Umbilical cord (tissue), 2 donors: ENCODE results near the gene DNAH7. TPM values are rescaled to one million over a fixed set of nuclear protein-coding genes. Genes with fewer than 3 reads are reported as not detected.
A peak's percentile ranks its signal among the peaks of the same experiment; 100 is the strongest.

Experiments used
- DNase-seq: peaks from one replicate; pipeline ENCODE4 v3.0.0-alpha.2; 2015; ENCODE audit warnings: low spot score
- total RNA-seq: library from RNA; depleted of rRNA; stranded (reverse); fragments of >200 nt; gene quantifications from one replicate; pipeline ENCODE4 v1.2.3, GENCODE V29; 2014; ENCODE audit warnings: low replicate concordance; ENCODE audit not compliant: insufficient read depth

Gene DNAH7
- total RNA-seq, 1 donor from 2014 or later: 4.8 TPM

DNA sequence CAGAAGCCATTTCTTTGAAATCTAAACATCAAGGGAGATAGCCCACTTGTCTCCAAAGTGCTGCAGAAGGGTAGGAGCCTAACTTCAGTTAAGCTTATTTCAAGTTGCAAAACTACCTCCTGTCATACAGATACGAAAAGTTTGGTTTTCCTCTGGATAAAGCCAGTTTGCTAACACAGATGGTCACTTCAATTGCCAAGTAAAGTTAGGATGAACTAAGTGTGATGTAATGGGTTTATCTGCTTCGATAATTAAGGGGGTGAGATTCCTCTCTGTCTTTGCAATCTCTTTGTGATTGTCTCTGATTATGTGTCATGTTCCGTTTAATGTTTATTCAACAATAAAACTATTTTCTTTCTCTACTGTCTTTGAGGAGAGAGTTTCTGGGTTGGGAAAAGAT is 255.2 kb downstream of the DNAH7 start:
- DNase-seq: no peak

DNA sequence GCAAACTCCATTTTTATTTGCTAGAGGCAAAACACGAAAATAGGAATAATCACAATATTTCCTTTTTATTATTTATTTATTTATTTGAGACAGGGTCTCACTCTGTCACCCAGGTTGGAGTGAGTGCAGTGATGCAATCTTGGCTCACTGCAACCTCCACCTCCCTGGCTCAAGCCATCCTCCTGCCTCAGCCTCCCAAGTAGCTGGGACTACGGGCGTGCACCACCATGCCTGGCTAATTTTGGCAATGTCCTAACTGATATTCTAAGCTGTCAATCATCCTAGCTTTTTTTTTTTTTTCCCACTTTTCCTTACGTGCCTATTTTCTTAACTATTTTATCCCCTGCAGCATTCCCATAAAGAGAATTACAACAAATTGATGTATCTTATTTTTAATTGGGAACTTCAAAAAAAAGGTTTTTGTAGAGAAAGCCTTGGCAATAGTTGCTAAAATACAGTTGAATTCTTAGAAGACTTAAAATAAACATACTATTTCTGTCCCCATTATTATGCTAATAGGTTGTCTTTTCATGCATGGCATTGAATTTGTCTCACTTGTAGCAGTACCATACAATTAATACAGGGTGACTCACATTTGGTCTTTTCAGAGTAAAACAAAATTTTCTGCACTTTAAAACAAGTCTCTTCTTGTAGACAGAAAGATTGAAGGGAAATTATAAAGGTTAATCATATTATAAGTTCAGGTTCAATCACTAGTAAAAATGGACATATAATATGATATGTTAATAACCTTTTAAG is 258.1 kb downstream of the DNAH7 start:
- no peak for DNase-seq

DNA sequence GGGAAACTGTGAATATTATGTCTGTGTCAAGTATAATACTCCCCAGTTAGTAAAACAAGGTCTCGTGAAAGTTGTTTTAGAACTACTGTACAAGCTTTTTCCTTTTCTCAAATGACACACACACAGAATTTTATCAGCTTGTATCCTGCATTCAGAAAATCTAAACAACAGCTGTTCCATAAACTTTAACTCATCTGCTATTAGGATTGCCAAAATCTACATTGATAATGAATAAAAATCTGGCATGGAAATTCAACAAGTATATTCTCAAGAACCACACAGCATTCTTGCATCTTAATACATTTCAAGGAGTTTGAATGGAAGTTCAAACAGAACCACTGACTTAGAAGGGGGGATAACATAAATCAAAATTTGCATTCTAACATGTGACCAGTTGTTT is 260.4 kb downstream of the DNAH7 start:
- no peak for DNase-seq

GRCh38 chr2:195805283-195805976 is 263.2 kb downstream of the DNAH7 start:
- DNase-seq: no peak

- DNase-seq: no peak
Observed at GRCh38 chr2:195795879-195796278, 272.8 kb downstream of the DNAH7 start.

DNA sequence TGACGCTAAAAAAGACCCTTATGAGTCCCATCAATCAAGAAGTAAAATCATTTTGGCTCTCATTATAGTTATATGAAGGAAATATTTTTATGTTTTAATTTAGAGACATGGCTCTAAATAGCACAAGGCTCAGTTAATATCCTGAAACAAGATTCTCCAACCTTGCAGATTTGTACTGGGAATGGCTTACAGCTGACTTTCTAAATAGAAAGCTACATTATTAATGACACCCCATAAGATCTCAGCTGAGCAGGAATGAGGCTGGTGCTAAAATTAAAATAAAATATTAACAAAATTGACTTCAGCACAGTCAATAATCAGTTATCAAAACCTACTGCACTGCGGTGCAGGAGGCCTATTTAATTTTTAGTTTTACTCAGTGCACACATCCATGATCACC is 274.8 kb downstream of the DNAH7 start:
- DNase-seq: no peak

GRCh38 chr2:195782156-195782555 is 286.5 kb downstream of the DNAH7 start:
- no peak for DNase-seq

DNA sequence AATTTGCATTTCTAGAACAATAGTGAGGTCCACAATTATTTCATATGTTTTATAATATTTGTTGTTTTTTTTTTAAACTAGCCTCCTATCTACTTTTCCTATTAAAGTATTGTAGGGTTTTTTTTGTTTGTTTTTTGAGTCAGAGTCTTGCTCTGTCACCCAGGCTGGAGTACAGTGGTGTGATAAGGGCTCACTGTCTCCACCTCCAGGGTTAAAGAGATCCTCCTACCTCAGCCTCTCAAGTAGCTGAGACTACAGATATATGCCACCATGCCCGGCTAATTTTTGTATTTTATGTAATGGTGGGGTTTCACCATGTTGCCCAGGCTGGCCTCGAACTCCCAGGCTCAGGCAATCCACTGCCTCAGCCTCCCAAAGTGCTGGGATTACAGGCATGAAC is 289.1 kb downstream of the DNAH7 start:
- no peak for DNase-seq

DNA sequence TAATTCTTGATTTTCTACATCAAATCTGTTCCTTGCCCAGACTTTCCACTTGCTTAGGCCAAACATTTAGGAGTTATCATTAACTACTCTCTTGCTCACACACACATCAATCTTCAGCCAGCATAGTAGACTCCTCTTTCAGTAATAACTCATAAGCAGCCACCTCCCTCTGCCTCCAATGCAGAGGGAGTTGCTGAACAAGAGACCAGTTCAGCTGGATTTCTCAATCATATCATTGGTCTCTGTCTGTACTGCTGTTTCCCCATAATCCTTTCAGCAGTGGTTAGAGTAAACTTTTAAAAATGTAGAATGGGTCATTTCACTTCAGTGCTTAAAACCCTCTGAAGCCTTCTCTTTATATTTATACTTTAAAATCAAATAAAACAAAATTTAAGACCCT is 298.7 kb downstream of the DNAH7 start:
- no peak for DNase-seq

DNA sequence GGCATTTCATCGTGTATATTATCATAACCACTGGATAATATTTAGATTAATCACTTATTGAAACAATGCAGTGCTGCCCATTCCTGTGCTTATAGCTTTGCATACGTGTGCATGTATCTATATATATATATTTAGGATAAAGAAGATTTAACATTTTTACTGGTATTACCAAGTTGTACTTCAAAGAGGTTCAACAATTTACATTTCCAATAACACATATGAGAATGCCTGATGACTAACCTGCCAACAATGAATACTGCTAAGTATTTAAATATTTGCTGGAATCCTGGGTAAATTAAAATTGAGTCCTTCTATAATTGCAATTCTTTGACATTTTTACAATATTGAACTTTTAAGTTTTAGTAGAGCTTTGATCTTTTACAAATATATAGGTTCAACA is 300.2 kb downstream of the DNAH7 start:
- DNase-seq: no peak

DNA sequence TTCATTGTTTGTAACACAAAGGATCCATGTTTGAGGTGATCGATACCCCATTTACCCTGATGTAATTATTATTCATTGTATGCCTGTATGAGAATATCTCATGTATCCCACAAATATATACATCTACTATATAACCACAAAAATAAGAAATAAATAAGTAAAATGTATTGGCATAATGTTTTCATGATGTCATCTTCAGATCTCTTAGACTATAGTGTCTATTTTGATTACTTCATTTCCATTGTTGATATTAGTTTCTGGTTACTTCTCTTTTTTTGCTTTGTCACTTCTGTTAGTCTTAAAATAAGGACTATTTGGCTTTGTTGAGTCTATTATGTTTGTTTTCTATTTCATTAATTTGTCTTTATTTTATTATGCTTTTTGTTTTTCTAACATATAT is 301.9 kb downstream of the DNAH7 start:
- no peak for DNase-seq

GRCh38 chr2:195763866-195764265 is 304.8 kb downstream of the DNAH7 start:
- DNase-seq: no peak

DNA sequence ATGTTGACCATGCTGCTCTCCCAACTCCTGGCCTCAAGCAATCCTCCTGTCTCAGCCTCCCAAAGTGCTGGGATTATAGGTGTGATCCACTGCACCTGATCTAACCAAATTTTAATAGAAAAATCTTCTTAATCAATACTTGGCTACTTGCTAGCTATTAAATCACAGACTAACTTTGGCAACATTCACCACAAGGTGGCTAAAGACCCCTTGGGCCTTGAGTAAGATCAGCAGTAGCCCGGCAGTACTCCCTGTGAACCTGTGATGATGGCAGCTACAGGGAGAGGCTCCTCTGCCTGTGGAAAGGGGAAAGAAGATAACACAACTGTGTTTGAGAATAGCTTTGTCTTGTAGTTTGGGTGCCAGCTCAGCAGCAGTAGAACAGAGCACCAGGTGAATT is 308.8 kb downstream of the DNAH7 start:
- DNase-seq: no peak

DNA sequence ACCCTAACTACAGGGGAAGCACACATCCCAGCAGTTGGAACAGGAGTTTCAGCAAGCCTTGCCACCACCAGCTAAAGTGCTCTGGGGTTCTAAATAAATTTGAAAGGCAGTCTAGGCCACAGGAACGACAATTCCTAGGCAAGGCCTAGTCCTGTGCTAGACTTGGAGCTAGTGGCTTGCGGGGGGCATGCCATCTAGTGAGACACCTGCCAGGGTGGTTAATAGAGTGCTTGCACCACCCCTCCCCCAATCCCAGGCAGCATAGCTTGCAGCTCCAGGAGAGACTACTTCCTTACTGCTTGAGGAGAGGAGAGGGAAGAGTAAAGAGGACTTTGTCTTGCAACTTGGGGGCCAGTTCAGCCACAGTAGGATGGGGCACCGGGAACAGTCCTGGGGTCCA is 309.8 kb downstream of the DNAH7 start:
- no peak for DNase-seq

DNA sequence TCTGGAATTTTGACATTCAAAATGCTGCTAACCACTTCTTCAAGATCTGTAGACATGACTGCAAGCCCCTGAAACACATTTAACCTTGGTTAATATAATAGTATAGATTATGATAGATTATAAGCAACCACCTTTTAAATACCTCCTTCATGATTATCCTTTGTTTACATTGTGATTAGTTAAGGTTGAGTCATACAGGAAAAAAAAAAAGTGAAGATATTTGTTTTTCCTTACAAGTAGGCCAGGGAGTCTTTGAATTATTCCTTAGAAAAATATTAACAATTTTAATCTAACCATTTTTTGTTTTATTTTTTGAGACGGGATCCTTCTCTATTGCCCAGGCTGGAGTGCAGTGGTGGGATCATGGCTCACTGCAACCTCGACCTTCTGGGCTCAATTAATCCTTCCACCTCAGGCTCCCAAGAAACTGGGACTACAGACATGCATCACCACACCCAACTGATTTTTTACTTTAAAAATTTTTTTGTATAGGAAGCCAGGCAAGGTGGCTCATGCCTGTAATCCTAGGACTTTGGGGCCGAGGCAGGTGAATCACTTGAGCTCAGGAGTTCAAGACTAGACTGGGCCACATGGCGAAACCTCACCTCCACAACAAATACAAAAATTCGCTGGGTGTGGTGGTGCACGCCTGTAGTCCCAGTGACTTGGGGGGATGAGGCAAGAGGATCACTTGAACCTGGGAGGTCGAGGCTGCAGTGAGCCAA is 312.3 kb downstream of the DNAH7 start:
- DNase-seq: no peak

DNA sequence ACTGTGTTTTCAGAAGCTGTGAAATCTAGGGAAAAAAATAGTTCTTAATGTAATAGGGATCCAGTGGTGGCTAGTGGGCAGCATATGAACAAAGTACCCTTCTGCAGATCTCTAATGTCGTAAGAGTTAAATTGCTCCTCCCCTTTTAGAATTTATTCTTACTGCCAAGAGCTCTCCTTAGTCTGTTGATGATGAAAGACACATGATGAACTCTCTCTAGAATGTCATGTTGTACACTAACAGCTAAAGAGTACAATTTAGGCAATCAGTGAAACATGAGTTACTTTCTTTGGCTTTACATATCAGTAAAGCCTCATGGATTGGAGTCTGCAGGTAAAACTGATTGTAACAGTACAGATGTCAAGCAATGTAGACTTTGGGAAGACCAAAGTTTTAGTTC is 327.4 kb downstream of the DNAH7 start:
- DNase-seq: no peak

DNA sequence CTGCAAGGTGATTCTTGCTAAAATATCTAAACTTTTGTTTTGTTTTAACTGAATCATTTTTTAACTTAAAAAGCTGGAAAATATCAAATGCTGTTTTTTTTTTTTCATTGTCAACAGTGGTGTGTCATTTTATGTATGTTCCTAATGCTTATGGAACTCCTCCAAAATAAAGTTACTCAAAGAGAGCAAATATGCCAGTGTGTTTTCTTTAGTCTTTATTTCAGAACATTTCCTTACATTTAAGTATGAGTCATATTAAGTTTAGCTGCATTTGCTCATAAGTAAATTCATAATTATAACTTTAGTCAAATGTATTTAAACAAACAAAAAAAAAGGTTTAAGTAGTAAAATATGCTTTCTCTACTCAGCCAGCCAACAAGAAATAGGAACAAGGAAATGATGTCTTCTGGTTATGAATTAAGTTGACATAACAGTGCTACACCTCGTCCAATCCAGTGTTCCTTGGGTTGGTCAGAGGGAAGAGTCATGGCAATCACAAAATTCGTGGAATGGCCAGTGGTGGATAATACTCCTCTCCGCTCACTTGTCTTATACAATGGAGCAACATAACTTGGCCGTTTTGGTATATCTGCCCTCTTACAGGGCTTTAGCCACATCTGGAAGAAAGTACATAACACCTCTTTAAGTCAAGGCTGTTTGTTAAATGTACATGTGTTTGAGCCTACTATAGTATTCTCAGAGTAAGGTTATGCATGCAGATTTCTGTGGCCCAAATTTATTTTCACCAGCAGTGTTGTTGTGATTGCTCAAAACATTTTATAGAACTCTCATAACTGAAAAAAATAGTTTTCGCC is 330.9 kb downstream of the DNAH7 start:
- DNase-seq: peak; percentile 24

GRCh38 chr2:195735347-195735746 is 333.3 kb downstream of the DNAH7 start:
- DNase-seq: no peak

DNA sequence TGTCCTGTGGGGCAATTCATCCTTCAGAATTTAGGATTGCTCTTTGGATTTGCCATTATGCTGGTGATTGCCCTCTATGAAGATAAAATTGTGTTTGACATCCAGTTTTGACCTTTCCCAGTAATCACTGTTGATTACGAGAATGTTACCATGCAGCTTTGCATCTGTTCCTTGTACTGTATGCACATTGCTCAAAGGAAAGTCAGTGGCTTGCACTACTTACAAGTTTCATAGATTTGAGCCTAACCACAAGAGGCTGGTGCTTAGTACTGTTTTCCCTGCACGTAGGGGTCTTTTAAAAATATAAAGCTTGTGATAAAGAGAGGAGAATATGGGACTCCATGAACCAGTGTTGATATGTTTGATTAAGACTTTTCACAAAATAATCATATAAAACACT is 333.7 kb downstream of the DNAH7 start:
- no peak for DNase-seq

- DNase-seq: no peak
Observed at GRCh38 chr2:195734395-195734794, 334.2 kb downstream of the DNAH7 start.

DNA sequence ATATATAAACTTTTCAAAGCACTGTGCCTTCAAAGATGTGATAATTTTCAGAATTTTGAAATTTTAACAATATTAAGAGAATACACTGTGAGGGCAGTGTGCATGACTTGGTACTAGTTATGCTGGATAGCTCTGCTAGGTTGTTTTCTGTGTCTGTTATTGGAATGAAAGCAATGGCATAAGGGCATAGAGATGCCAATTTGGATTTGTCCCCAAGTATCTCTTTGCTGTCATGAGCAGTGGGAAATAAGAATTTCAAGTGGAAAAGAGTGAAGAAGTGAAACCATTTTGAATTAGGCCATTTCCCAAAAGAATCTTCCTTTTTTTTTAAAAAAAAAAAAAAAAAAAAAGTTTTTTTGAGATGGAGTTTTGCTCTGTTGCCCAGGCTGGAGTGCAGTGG is 334.8 kb downstream of the DNAH7 start:
- no peak for DNase-seq

- no peak for DNase-seq
Observed at GRCh38 chr2:195732574-195732973, 336.1 kb downstream of the DNAH7 start.
